H1 (cell line): ENCODE data around the gene ATG2B. TPM values are rescaled to one million over a fixed set of nuclear protein-coding genes. Genes with fewer than 3 reads are reported as not detected.

ENCODE experiments used
- CTCF ChIA-PET: fragments of 300-600 bp; sonication (Branson Sonifier 250); formaldehyde crosslinking; loops from one replicate; lab custom pipeline; 2021; ENCODE audit not compliant: partially characterized antibody; lab: Charles Lee
- POLR2A ChIA-PET: fragments of 300-600 bp; sonication (Branson Sonifier 250); formaldehyde crosslinking; loops from one replicate; lab custom pipeline; 2021; ENCODE audit warnings: inconsistent platforms; ENCODE audit not compliant: partially characterized antibody; lab: Charles Lee
- DNase-seq, 2 experiments: peaks; one replicate each; pipeline versions ENCODE4 v3.0.0 to v3.0.0-alpha.2; 2010 to 2022; ENCODE audit warnings: low spot score in 2 of 2, low read depth in 1 of 2, mixed read lengths in 1 of 2
- FAIRE-seq: peaks from 2 replicates; lab custom pipeline; 2011; peaks lifted over from hg19 to GRCh38; lab: Jason Lieb, UNC
- H2AFZ ChIP-seq: 2 replicates; pipeline ENCODE4 v1.8.1; 2012; ENCODE audit warnings: low read length, inconsistent platforms
- H2AK5ac ChIP-seq: 2 replicates; pipeline ENCODE4 v1.6.1; 2013; ENCODE audit warnings: low read depth, low read length
- H2BK120ac ChIP-seq: replicated peaks from 2 replicates; pipeline ENCODE3; 2013; ENCODE audit warnings: low read depth, low read length, inconsistent platforms
- H2BK12ac ChIP-seq: 2 replicates; pipeline ENCODE4 v1.6.1; 2013; ENCODE audit warnings: low read depth, low read length
- H2BK15ac ChIP-seq: 2 replicates; pipeline ENCODE4 v1.6.1; 2013; ENCODE audit warnings: low read length
- H2BK20ac ChIP-seq: 2 replicates; pipeline ENCODE4 v1.6.1; 2013; ENCODE audit warnings: low read length
- H2BK5ac ChIP-seq: 2 replicates; pipeline ENCODE4 v1.6.1; 2013; ENCODE audit warnings: low read depth, low read length
- H3K14ac ChIP-seq: 2 replicates; pipeline ENCODE4 v1.6.1; 2013; ENCODE audit warnings: inconsistent platforms; ENCODE audit not compliant: insufficient read length
- H3K18ac ChIP-seq: 2 replicates; pipeline ENCODE4 v1.6.1; 2013; ENCODE audit warnings: low read length; ENCODE audit errors: extremely low read depth
- H3K23ac ChIP-seq: 2 replicates; pipeline ENCODE4 v1.6.1; 2013; ENCODE audit warnings: inconsistent platforms; ENCODE audit not compliant: insufficient read length
- H3K23me2 ChIP-seq: 2 replicates; pipeline ENCODE4 v1.6.1; 2013; ENCODE audit warnings: low read depth, low read length
- H3K27ac ChIP-seq: 2 replicates; pipeline ENCODE4 v1.6.1; 2011; ENCODE audit warnings: low read depth, low read length, inconsistent platforms
- H3K27me3 ChIP-seq, 4 experiments: replicated peaks in 1 of 4; 1 replicate in 1 of 4; 2 replicates in 3 of 4; pipeline versions ENCODE4 v1.6.1 to v1.8.1; 2011 to 2013; ENCODE audit warnings: low read length in 3 of 4, mild to moderate bottlenecking in 3 of 4, inconsistent platforms in 2 of 4, mixed read lengths in 2 of 4, moderate library complexity in 1 of 4; ENCODE audit not compliant: control insufficient read depth in 3 of 4, insufficient read depth in 3 of 4; ENCODE audit errors: extremely low read depth in 1 of 4
- H3K36me3 ChIP-seq, 4 experiments: 2 replicates each; pipeline versions ENCODE4 v1.6.1 to v1.8.1; 2011 to 2013; ENCODE audit warnings: mild to moderate bottlenecking in 4 of 4, low read length in 3 of 4, moderate library complexity in 2 of 4, control low read depth in 1 of 4, inconsistent platforms in 1 of 4; ENCODE audit not compliant: insufficient read depth in 4 of 4, control insufficient read depth in 2 of 4
- H3K4ac ChIP-seq: replicated peaks from 2 replicates; pipeline ENCODE3; 2013; ENCODE audit warnings: low read length, low read depth, mixed read lengths, inconsistent platforms; ENCODE audit not compliant: insufficient read length
- H3K4me1 ChIP-seq, 4 experiments: replicated peaks in 1 of 4; 1 replicate in 1 of 4; 2 replicates in 3 of 4; pipeline versions ENCODE4 v1.6.1 to v1.8.1; 2011 to 2013; ENCODE audit warnings: low read length in 3 of 4, inconsistent platforms in 2 of 4, mixed read lengths in 1 of 4; ENCODE audit not compliant: insufficient read depth in 4 of 4, control insufficient read depth in 3 of 4
- H3K4me2 ChIP-seq, 2 experiments: 2 replicates each; pipeline versions ENCODE4 v1.6.1 to v1.8.1; 2011 to 2013; ENCODE audit warnings: low read depth in 2 of 2, low read length in 2 of 2, control low read depth in 1 of 2, inconsistent platforms in 1 of 2, mild to moderate bottlenecking in 1 of 2; ENCODE audit not compliant: insufficient read depth in 1 of 2
- H3K4me3 ChIP-seq, 4 experiments: fragments of 200-600, 300-600 bp in 1 of 4; sonication (generic), shearing (Covaris generic), sonication (Bioruptor Twin) in 1 of 4; 2 replicates each; pipeline versions ENCODE4 v1.5.1 to v1.8.1; 2011 to 2016; ENCODE audit warnings: low read length in 4 of 4, low read depth in 3 of 4, control low read depth in 2 of 4, inconsistent platforms in 2 of 4, mild to moderate bottlenecking in 2 of 4, mixed read lengths in 1 of 4, moderate library complexity in 1 of 4; ENCODE audit not compliant: insufficient read depth in 2 of 4; ENCODE audit errors: extremely low read depth in 1 of 4
- H3K56ac ChIP-seq: replicated peaks from 2 replicates; pipeline ENCODE3; 2013; ENCODE audit warnings: low read depth, mild to moderate bottlenecking, mixed read lengths, low read length, inconsistent platforms; ENCODE audit not compliant: insufficient read length
- H3K79me1 ChIP-seq: 2 replicates; pipeline ENCODE4 v1.6.1; 2013; ENCODE audit warnings: low read depth, low read length, control low read depth
- H3K79me2 ChIP-seq, 2 experiments: 2 replicates each; pipeline versions ENCODE4 v1.6.1 to v1.8.1; 2012 to 2013; ENCODE audit warnings: low read length in 2 of 2, mild to moderate bottlenecking in 2 of 2, inconsistent platforms in 1 of 2; ENCODE audit not compliant: insufficient read depth in 2 of 2, control insufficient read depth in 1 of 2
- H3K9ac ChIP-seq, 4 experiments: replicated peaks in 1 of 4; 1 replicate in 1 of 4; 2 replicates in 3 of 4; pipeline versions ENCODE4 v1.6.1 to v1.8.1; 2011 to 2013; ENCODE audit warnings: low read depth in 3 of 4, low read length in 3 of 4, control low read depth in 2 of 4, mild to moderate bottlenecking in 2 of 4, moderate library complexity in 2 of 4, inconsistent platforms in 1 of 4; ENCODE audit errors: extremely low read depth in 1 of 4
- H3K9me3 ChIP-seq, 2 experiments: 2 replicates each; pipeline versions ENCODE4 v1.6.1 to v1.8.1; 2012 to 2013; ENCODE audit warnings: mild to moderate bottlenecking in 2 of 2, moderate library complexity in 2 of 2, control low read depth in 1 of 2, inconsistent platforms in 1 of 2, low read depth in 1 of 2, low read length in 1 of 2, mixed read lengths in 1 of 2; ENCODE audit not compliant: insufficient read depth in 2 of 2
- H4K20me1 ChIP-seq, 2 experiments: replicated peaks in 1 of 2; 2 replicates each; pipeline versions ENCODE3 to v1.8.1; 2011 to 2013; ENCODE audit warnings: inconsistent platforms in 2 of 2, low read length in 2 of 2, mild to moderate bottlenecking in 1 of 2; ENCODE audit not compliant: insufficient read depth in 2 of 2, control insufficient read depth in 1 of 2
- H4K5ac ChIP-seq: 2 replicates; pipeline ENCODE4 v1.6.1; 2013; ENCODE audit warnings: low read length, low read depth, mixed read lengths, inconsistent platforms; ENCODE audit not compliant: insufficient read length
- H4K8ac ChIP-seq: 2 replicates; pipeline ENCODE4 v1.8.0; 2013; ENCODE audit warnings: mild to moderate bottlenecking, moderate library complexity, low read length, inconsistent platforms; ENCODE audit not compliant: insufficient read depth; ENCODE audit errors: extremely low read depth
- H4K91ac ChIP-seq: replicated peaks from 2 replicates; pipeline ENCODE3; 2013; ENCODE audit warnings: low read length, mixed read lengths, inconsistent platforms; ENCODE audit not compliant: insufficient read length
- CBX5 ChIP-seq: fragments of 300-800, 300-1000 bp; sonication (generic); IDR thresholded peaks from 2 replicates; pipeline ENCODE4 v1.7.1; 2016; ENCODE audit warnings: antibody characterized with exemption, low read length, low read depth
- CHD1 ChIP-seq: IDR thresholded peaks from 2 replicates; pipeline ENCODE4 v1.6.1; 2012; ENCODE audit warnings: low read depth, low read length, improper control_type of control experiment
- CTCF ChIP-seq, 3 experiments: IDR thresholded peaks; 1 replicate in 2 of 3; 2 replicates in 1 of 3; pipeline versions ENCODE4 v1.5.1 to v1.6.1; 2011; ENCODE audit warnings: low read length in 3 of 3, mild to moderate bottlenecking in 3 of 3, inconsistent platforms in 2 of 3, low read depth in 1 of 3, moderate library complexity in 1 of 3; ENCODE audit not compliant: insufficient read depth in 1 of 3; ENCODE audit errors: control extremely low read depth in 1 of 3
- NANOG ChIP-seq: IDR thresholded peaks from 2 replicates; pipeline ENCODE4 v1.6.1; 2011; ENCODE audit warnings: low read length, low read depth, mild to moderate bottlenecking, inconsistent platforms; ENCODE audit not compliant: insufficient read depth, poor library complexity, severe bottlenecking
- POLR2AphosphoS5 ChIP-seq: IDR thresholded peaks from 2 replicates; pipeline ENCODE4 v1.6.1; 2011; ENCODE audit warnings: low read depth, low read length
- RBBP5 ChIP-seq: IDR thresholded peaks from 2 replicates; pipeline ENCODE4 v1.7.1; 2012; ENCODE audit warnings: low read depth, mild to moderate bottlenecking, inconsistent platforms, low read length, moderate library complexity, borderline replicate concordance
- WGBS, 2 experiments: shearing (Covaris generic) in 1 of 2; methylation state at CpG; one replicate each; pipeline versions ENCODE4 v1.1.6 to v1.1.7; 2013 to 2015; ENCODE audit warnings: low lambda C conversion rate in 2 of 2, mixed read lengths in 2 of 2, inconsistent platforms in 1 of 2, low coverage in 1 of 2, missing lambda C conversion rate in 1 of 2; ENCODE audit not compliant: insufficient replicate concordance in 2 of 2, insufficient coverage in 1 of 2, insufficient read length in 1 of 2; ENCODE audit errors: extremely low coverage in 1 of 2, missing lambda C conversion rate in 1 of 2; 5-methylcytosine and 5-hydroxymethylcytosine counted together
- polyA plus RNA-seq, 7 experiments: library from polyadenylated mRNA; depleted of rRNA in 3 of 7; stranded (reverse) in 5 of 7; unstranded in 2 of 7; fragments of >200 nt in 5 of 7; fragments of 200-250 nt in 2 of 7; gene quantifications; 1 replicate in 5 of 7; 2 replicates in 1 of 7; 4 replicates in 1 of 7; pipeline versions ENCODE4 v1.2.1 to v1.2.3, GENCODE V29; 2011 to 2013; ENCODE audit warnings: missing spikeins in 2 of 7, mixed read lengths in 2 of 7
- total RNA-seq: library from RNA; stranded (reverse); fragmentation: NEBNext Ultra II Directional; extraction: Animal tissue kit (Norgen Biotek cat#: 25700); gene quantifications from 2 replicates; pipeline ENCODE4 v1.2.1, GENCODE V29; 2021

Gene ATG2B
- total and polyA plus RNA-seq, 2 of the 8 experiments (the other 6 are each of a cell fraction or from before 2014, with no cell fraction given), result 4.6 to 14.4 TPM

GRCh38 chr14:96247031-96247430 lies 116.1 kb downstream of the ATG2B start:
- no peak overlapping the region for H3K56ac ChIP-seq
- no peak overlapping the region for H4K5ac ChIP-seq
- H3K14ac ChIP-seq, result no peak overlapping the region
- H3K4me3 ChIP-seq, result no peak overlapping the region
- H3K4ac ChIP-seq, result no peak overlapping the region
- H3K18ac ChIP-seq, result no peak overlapping the region
- no peak overlapping the region for H3K27ac ChIP-seq
- H2AFZ ChIP-seq, result no peak overlapping the region
- peaks cover 0 to 4% (median 2%) of the 10 kb centered on the region in 4 experiments; a peak in 2 of 7 replicates for H3K4me1 ChIP-seq
- H3K9ac ChIP-seq, result no peak overlapping the region
- no peak overlapping the region for H2BK20ac ChIP-seq
- H4K8ac ChIP-seq, result no peak overlapping the region
- no peaks in the 10 kb centered on the region for H4K20me1 ChIP-seq
- no peaks in the 10 kb centered on the region for H3K23me2 ChIP-seq
- TF ChIP-seq POLR2AphosphoS5 (no peak), NANOG (no peak), CHD1 (no peak), CBX5 (no peak), CTCF (IDR thresholded peaks at IDR 0.05; ENCODE audit: control extremely low read depth in 1 of 3, insufficient read depth in 1 of 3, low read depth in 1 of 3, low read length in 3 of 3) (no peak), RBBP5 (no peak)
- TF ChIP-seq, all 59 proteins: peak for 0
- Histone ChIP-seq H3K23ac (no peak overlapping the region), H2BK12ac (no peak overlapping the region), H3K36me3 (no peaks in the 10 kb centered on the region), H2BK120ac (no peak overlapping the region), H3K4me2 (no peak overlapping the region), H4K91ac (no peak overlapping the region), H2AK5ac (no peak overlapping the region), H3K9me3 (peaks cover 1 to 10% of the 10 kb centered on the region in 2 experiments; a peak in 2 of 4 replicates), H3K79me1 (no peaks in the 10 kb centered on the region), H2BK5ac (no peak overlapping the region), H2BK15ac (no peak overlapping the region), H3K27me3 (no peaks in the 10 kb centered on the region), H3K79me2 (no peaks in the 10 kb centered on the region)
- 91% methylated on average over 6 of the region's 6 CpGs; no CpG with 5 or more reads in 1 of the 2 experiments for WGBS, 2 experiments
- FAIRE-seq (no peak), DNase-seq (no peak)
- ChIA-PET POLR2A (interaction anchor here (0.5 kb wide), 1 partner anchor 880 kb away, joined by 3 read pairs; no protein-coding TSS in a partner anchor), CTCF (interaction anchor here (1.6 to 2.5 kb wide), 2 partner anchors 28 to 146 kb away, joined by 5 to 10 read pairs; no protein-coding TSS in a partner anchor)
